ENCODE measurements around the gene SPATS2. TPM values are rescaled to one million over a fixed set of nuclear protein-coding genes. Genes with fewer than 3 reads are reported as not detected.

Gene SPATS2
- total RNA-seq, 1 donor from 2014 or later, result 46.3 TPM

DNA sequence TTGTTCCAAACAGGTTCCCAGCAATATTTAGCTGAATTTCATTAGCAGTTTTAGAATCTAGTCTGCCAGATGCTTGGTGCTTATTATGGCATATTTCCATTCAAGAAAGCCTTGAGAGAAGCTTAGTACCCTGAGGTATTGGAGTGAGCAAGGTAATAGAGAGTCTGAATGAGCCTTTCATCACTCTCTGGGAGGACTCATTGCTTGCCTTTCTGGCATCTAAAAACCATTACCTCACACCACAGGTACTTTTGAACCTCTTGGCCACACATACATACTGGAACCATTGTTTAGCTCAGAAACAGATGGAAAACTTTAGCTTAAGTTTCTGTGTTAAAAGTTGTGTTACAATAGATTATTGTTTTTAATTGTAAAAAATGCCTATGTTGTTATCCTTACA is 144.1 kb downstream of the SPATS2 start:
- no peak overlapping the region for H3K4me2 ChIP-seq (ENCODE audit: low read length)
- peaks cover 17% of the 10 kb centered on the region for H3K4me1 Mint-ChIP-seq (ENCODE audit: low read depth, unreplicated experiment)
- TF ChIP-seq EZH2 (IDR thresholded peaks at IDR 0.05; ENCODE audit: insufficient read depth, low read length), result no peak
- no peak for TF ChIP-seq CTCF (IDR thresholded peaks at IDR 0.05; ENCODE audit: insufficient read depth, low read depth, low read length)
- H3K79me2 ChIP-seq (ENCODE audit: insufficient read depth, low read length), result no peaks in the 10 kb centered on the region
- H4K20me1 ChIP-seq (ENCODE audit: insufficient read depth, low read length), result no peaks in the 10 kb centered on the region
- H3K27ac ChIP-seq (ENCODE audit: low read depth, low read length), result no peak overlapping the region
- no peaks in the 10 kb centered on the region for H3K27me3 ChIP-seq (ENCODE audit: insufficient read depth, low read length)
- no peaks in the 10 kb centered on the region for H3K36me3 ChIP-seq (ENCODE audit: insufficient read depth, low read length)
- H3K4me1 ChIP-seq (ENCODE audit: insufficient read depth, low read length), result peaks cover 25% of the 10 kb centered on the region
- no peak overlapping the region for H3K27ac Mint-ChIP-seq (ENCODE audit: unreplicated experiment)
- no peak for FAIRE-seq
- peak; percentile 20 for DNase-seq (ENCODE audit: low read depth)
- no peaks in the 10 kb centered on the region for H3K9me3 ChIP-seq (ENCODE audit: insufficient read depth, low read depth, low read length)
- peaks cover 2% of the 10 kb centered on the region for H3K36me3 Mint-ChIP-seq (ENCODE audit: low read depth, unreplicated experiment)
- no peak overlapping the region for H3K4me3 ChIP-seq (ENCODE audit: insufficient read depth, low read depth, low read length)
- H3K27me3 Mint-ChIP-seq (ENCODE audit: low read depth, unreplicated experiment), result no peaks in the 10 kb centered on the region
- no peaks in the 10 kb centered on the region for H3K9me3 Mint-ChIP-seq (ENCODE audit: unreplicated experiment)
- no peak overlapping the region for H2AFZ ChIP-seq (ENCODE audit: low read depth, low read length)
- H3K9ac ChIP-seq (ENCODE audit: low read length), result no peak overlapping the region
- no peak overlapping the region for H3K4me3 Mint-ChIP-seq (ENCODE audit: unreplicated experiment)

DNA sequence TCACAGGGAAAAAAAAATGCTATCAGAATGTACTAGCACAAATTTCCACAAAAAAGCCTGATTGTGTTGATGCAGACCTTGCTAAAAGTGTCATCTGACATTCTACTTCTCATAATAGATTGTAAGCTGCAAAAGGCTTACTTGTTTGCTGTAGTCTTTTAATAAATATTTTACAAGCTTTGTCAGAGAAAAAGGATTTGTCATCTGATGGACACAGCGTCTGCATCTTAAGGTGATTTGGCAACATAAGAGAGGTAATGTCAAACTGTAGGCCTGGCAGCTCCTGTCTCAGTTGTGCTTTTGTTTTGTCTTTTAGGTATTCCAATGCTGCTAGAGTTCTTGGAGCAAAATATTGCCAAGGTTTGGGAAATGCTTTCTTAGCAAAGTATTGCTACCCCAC is 145.3 kb downstream of the SPATS2 start:
- H3K27ac ChIP-seq (ENCODE audit: low read depth, low read length), result no peak overlapping the region
- no peak for TF ChIP-seq EZH2 (IDR thresholded peaks at IDR 0.05; ENCODE audit: insufficient read depth, low read length)
- TF ChIP-seq CTCF (IDR thresholded peaks at IDR 0.05; ENCODE audit: insufficient read depth, low read depth, low read length), result no peak
- FAIRE-seq, result no peak

GRCh38 chr12:49515266-49515665 is 148.0 kb downstream of the SPATS2 start:
- peak overlapping the region; percentile 52 for H3K27ac ChIP-seq (ENCODE audit: low read depth, low read length)
- H3K27ac Mint-ChIP-seq (ENCODE audit: unreplicated experiment), result peak overlapping the region; percentile 36

More for the DNA sequence above, 145.3 kb downstream of the SPATS2 start:
- no peak for DNase-seq (ENCODE audit: low read depth)
- no peaks in the 10 kb centered on the region for H3K27me3 Mint-ChIP-seq (ENCODE audit: low read depth, unreplicated experiment)
- Histone ChIP-seq H3K27me3 (ENCODE audit: insufficient read depth, low read length) (no peaks in the 10 kb centered on the region), H3K36me3 (ENCODE audit: insufficient read depth, low read length) (no peaks in the 10 kb centered on the region), H3K79me2 (ENCODE audit: insufficient read depth, low read length) (no peaks in the 10 kb centered on the region), H2AFZ (ENCODE audit: low read depth, low read length) (no peak overlapping the region), H3K9ac (ENCODE audit: low read length) (no peak overlapping the region), H3K4me2 (ENCODE audit: low read length) (no peak overlapping the region), H3K4me1 (ENCODE audit: insufficient read depth, low read length) (peaks cover 17% of the 10 kb centered on the region), H4K20me1 (ENCODE audit: insufficient read depth, low read length) (no peaks in the 10 kb centered on the region), H3K4me3 (ENCODE audit: insufficient read depth, low read depth, low read length) (no peak overlapping the region), H3K9me3 (ENCODE audit: insufficient read depth, low read depth, low read length) (no peaks in the 10 kb centered on the region)
- H3K27ac Mint-ChIP-seq (ENCODE audit: unreplicated experiment), result no peak overlapping the region
- H3K4me1 Mint-ChIP-seq (ENCODE audit: low read depth, unreplicated experiment), result peaks cover 12% of the 10 kb centered on the region
- no peak overlapping the region for H3K4me3 Mint-ChIP-seq (ENCODE audit: unreplicated experiment)
- no peaks in the 10 kb centered on the region for H3K36me3 Mint-ChIP-seq (ENCODE audit: low read depth, unreplicated experiment)
- H3K9me3 Mint-ChIP-seq (ENCODE audit: unreplicated experiment), result no peaks in the 10 kb centered on the region

More at GRCh38 chr12:49515266-49515665, 148.0 kb downstream of the SPATS2 start:
- TF ChIP-seq CTCF (IDR thresholded peaks at IDR 0.05; ENCODE audit: insufficient read depth, low read depth, low read length) (no peak), EZH2 (IDR thresholded peaks at IDR 0.05; ENCODE audit: insufficient read depth, low read length) (no peak)
- Mint-ChIP-seq H3K4me1 (ENCODE audit: low read depth, unreplicated experiment) (peaks cover 21% of the 10 kb centered on the region), H3K9me3 (ENCODE audit: unreplicated experiment) (no peaks in the 10 kb centered on the region), H3K27me3 (ENCODE audit: low read depth, unreplicated experiment) (no peaks in the 10 kb centered on the region), H3K36me3 (ENCODE audit: low read depth, unreplicated experiment) (peaks cover under 1% of the 10 kb centered on the region), H3K4me3 (ENCODE audit: unreplicated experiment) (no peak overlapping the region)
- peak overlapping the region; percentile 77 for H3K4me2 ChIP-seq (ENCODE audit: low read length)
- no peak overlapping the region for H2AFZ ChIP-seq (ENCODE audit: low read depth, low read length)
- H3K4me1 ChIP-seq (ENCODE audit: insufficient read depth, low read length), result peaks cover 20% of the 10 kb centered on the region
- H3K79me2 ChIP-seq (ENCODE audit: insufficient read depth, low read length), result no peaks in the 10 kb centered on the region
- H4K20me1 ChIP-seq (ENCODE audit: insufficient read depth, low read length), result no peaks in the 10 kb centered on the region
- DNase-seq (ENCODE audit: low read depth) (peak; percentile 89), FAIRE-seq (peak; percentile 78)
- no peaks in the 10 kb centered on the region for H3K9me3 ChIP-seq (ENCODE audit: insufficient read depth, low read depth, low read length)
- H3K36me3 ChIP-seq (ENCODE audit: insufficient read depth, low read length), result no peaks in the 10 kb centered on the region
- H3K27me3 ChIP-seq (ENCODE audit: insufficient read depth, low read length), result no peaks in the 10 kb centered on the region
- H3K9ac ChIP-seq (ENCODE audit: low read length), result peak overlapping the region; percentile 53
- H3K4me3 ChIP-seq (ENCODE audit: insufficient read depth, low read depth, low read length), result no peak overlapping the region
